ENCODE data around the gene ADSS1.

DNA sequence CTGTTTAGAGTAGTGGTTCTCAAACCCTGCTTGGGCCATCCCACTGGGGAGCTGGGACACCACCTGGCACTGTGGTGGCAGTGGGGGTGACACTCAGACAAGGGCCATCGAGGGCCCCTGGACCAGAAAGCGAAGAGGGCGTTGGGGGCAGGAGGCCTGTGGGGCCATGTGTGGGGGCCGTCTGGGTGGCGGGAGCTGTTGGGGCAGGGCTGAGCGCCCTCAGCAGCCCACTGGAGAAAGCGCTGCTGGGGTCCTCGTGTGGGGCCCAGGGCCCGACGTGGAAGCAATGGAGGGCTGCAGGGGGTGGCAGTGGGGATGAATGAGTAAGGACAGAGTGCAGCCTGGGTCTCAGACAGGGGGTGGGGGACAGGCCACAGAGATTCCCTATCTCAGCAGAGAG lies 5.9 kb upstream of the ADSS1 start:
- TF ChIP-seq EP300 (IDR thresholded peaks at IDR 0.05; ENCODE audit: low read depth) (no peak), CTCF (IDR thresholded peaks at IDR 0.05) (no peak), POLR2A (IDR thresholded peaks at IDR 0.05) (no peak)

Data from transverse colon (tissue), 3 donors.